Fibroblast of lung (primary cell): ENCODE data around the gene TMEM205. TPM values are rescaled to one million over a fixed set of nuclear protein-coding genes. Genes with fewer than 3 reads are reported as not detected.
"Not testable (repeated sequence)": the region's sequence is repeated elsewhere in the genome, so short reads cannot be mapped to it uniquely, and the experiment has no call there.

Source experiments
- DNase-seq, 2 donors: peaks; one replicate each; pipeline versions ENCODE4 v3.0.0 to v3.0.0-alpha.2; 2010; ENCODE audit warnings: low read depth in 2 of 2
- H2AFZ ChIP-seq: 2 replicates; pipeline ENCODE4 v1.5.1; 2012; ENCODE audit warnings: low read length, control low read depth, inconsistent platforms
- H3K27ac ChIP-seq: 2 replicates; pipeline ENCODE4 v1.5.1; 2011; ENCODE audit warnings: low read length, control low read depth; ENCODE audit not compliant: insufficient read depth
- H3K27me3 ChIP-seq: 2 replicates; pipeline ENCODE4 v1.5.1; 2011; ENCODE audit warnings: mild to moderate bottlenecking, low read length; ENCODE audit not compliant: control insufficient read depth, insufficient read depth
- H3K36me3 ChIP-seq: 2 replicates; pipeline ENCODE4 v1.5.1; 2011; ENCODE audit warnings: low read length; ENCODE audit not compliant: control insufficient read depth, insufficient read depth
- H3K4me1 ChIP-seq: 2 replicates; pipeline ENCODE4 v1.5.1; 2011; ENCODE audit warnings: low read length; ENCODE audit not compliant: control insufficient read depth, insufficient read depth; ENCODE audit errors: extremely low read depth
- H3K4me2 ChIP-seq: 2 replicates; pipeline ENCODE4 v1.5.1; 2011; ENCODE audit warnings: low read length, control low read depth; ENCODE audit not compliant: insufficient read depth; ENCODE audit errors: extremely low read depth
- H3K4me3 ChIP-seq, 4 experiments: fragments of 200-600 bp in 1 of 4; sonication (generic) in 1 of 4; replicated peaks in 1 of 4; 2 replicates each; pipeline ENCODE4 v1.5.1; 2011 to 2016; ENCODE audit warnings: low read length in 4 of 4, low read depth in 3 of 4, mild to moderate bottlenecking in 3 of 4, control low read depth in 2 of 4, inconsistent platforms in 1 of 4, mixed read lengths in 1 of 4; ENCODE audit not compliant: insufficient read depth in 1 of 4; ENCODE audit errors: control extremely low read depth in 1 of 4
- H3K79me2 ChIP-seq: 2 replicates; pipeline ENCODE4 v1.5.1; 2012; ENCODE audit warnings: mild to moderate bottlenecking, low read length, inconsistent platforms; ENCODE audit not compliant: control insufficient read depth, insufficient read depth
- H3K9ac ChIP-seq: 2 replicates; pipeline ENCODE4 v1.5.1; 2011; ENCODE audit warnings: mild to moderate bottlenecking, low read length, control low read depth; ENCODE audit not compliant: insufficient read depth
- H3K9me3 ChIP-seq: 2 replicates; pipeline ENCODE4 v1.5.1; 2012; ENCODE audit warnings: low read depth, low read length; ENCODE audit not compliant: control insufficient read depth, insufficient read depth
- H4K20me1 ChIP-seq: 2 replicates; pipeline ENCODE4 v1.5.1; 2011; ENCODE audit warnings: low read length; ENCODE audit not compliant: control insufficient read depth, insufficient read depth; ENCODE audit errors: extremely low read depth
- CTCF ChIP-seq, 2 donors: IDR thresholded peaks in 1 of 2; conservative IDR thresholded peaks in 1 of 2; 1 replicate in 1 of 2; 2 replicates in 1 of 2; pipeline ENCODE4 v1.5.1; 2011 to 2012; ENCODE audit warnings: low read length in 2 of 2, control low read depth in 1 of 2, inconsistent platforms in 1 of 2, low read depth in 1 of 2, mild to moderate bottlenecking in 1 of 2
- EZH2 ChIP-seq: IDR thresholded peaks from 2 replicates; pipeline ENCODE4 v1.5.1; 2012; ENCODE audit warnings: low read length, control low read depth, mild to moderate bottlenecking; ENCODE audit errors: missing control alignments
- polyA plus RNA-seq, 2 donors: library from polyadenylated mRNA; depleted of rRNA in 1 of 2; stranded (reverse) in 1 of 2; unstranded in 1 of 2; fragments of >200 nt; gene quantifications; 2 replicates each; pipeline ENCODE4 v1.2.1, GENCODE V29; 2011 to 2012; ENCODE audit warnings: missing spikeins in 1 of 2
- total RNA-seq: library from RNA; depleted of rRNA; stranded (reverse); fragments of >200 nt; gene quantifications from 2 replicates; pipeline ENCODE4 v1.2.1, GENCODE V29; 2014

The TMEM205 gene
- total and polyA plus RNA-seq, 2 donors (not counting 1 experiment from before 2014, with no cell fraction given) = 54.7 to 68.4 TPM

DNA sequence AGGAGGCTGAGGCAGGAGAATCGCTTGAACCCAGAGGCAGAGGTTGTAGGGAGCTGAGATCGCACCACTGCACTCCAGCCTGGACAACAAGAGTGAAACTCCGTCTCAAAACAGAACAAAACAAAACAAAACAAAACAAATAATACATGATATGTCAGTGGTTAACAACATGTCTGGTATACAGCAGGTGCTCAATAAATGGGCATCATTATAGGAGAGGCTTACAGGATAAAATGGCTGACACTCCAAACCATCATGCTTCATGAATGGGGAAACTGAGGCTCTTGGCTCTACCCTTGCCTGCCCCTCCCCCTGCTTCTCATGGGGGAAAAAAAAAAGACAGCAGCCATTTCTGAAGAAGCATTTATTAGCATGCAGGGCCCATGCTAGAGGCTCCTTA, 3.6 kb downstream of the TMEM205 start:
- H3K79me2 ChIP-seq = no peaks in the 10 kb centered on the region
- no peaks in the 10 kb centered on the region for H4K20me1 ChIP-seq

GRCh38 chr19:11340099-11340467, 6.0 kb downstream of the TMEM205 start:
- H4K20me1 ChIP-seq, DNase-seq, H3K79me2 ChIP-seq, H3K27ac ChIP-seq, H3K27me3 ChIP-seq, H3K36me3 ChIP-seq, H3K9me3 ChIP-seq, H3K9ac ChIP-seq: not testable (repeated sequence)
- Histone ChIP-seq H3K4me1 (peaks cover 11% of the 10 kb centered on the region), H3K4me2 (peak overlapping the region; percentile 86), H2AFZ (peak overlapping the region; percentile 84), H3K4me3 (peak overlapping the region in 2 of 4 experiments; percentile 36 to 68)

More for the DNA sequence above, 3.6 kb downstream of the TMEM205 start:
- Histone ChIP-seq H3K36me3 (peaks cover 3% of the 10 kb centered on the region), H3K4me1 (peaks cover 14% of the 10 kb centered on the region), H3K27ac (no peak overlapping the region), H3K27me3 (no peaks in the 10 kb centered on the region), H3K9ac (no peak overlapping the region), H3K4me3 (no peak overlapping the region), H2AFZ (no peak overlapping the region), H3K4me2 (no peak overlapping the region), H3K9me3 (no peaks in the 10 kb centered on the region)
- DNase-seq = no peak
- no peak for TF ChIP-seq CTCF (conservative IDR thresholded peaks at IDR 0.05 in 1 of 2, IDR thresholded peaks at IDR 0.05 in 1 of 2; ENCODE audit: low read depth in 1 of 2, low read length in 2 of 2)
- TF ChIP-seq EZH2 = no peak

GRCh38 chr19:11339254-11340098, 6.6 kb downstream of the TMEM205 start, which contains the start of gene RAB3D:
Gene RAB3D (minus strand): TSS chr19:11339657. CDS start chr19:11337399, 2,258 bp downstream.
- Histone ChIP-seq H2AFZ (peak within 1 kb of the TSS; percentile 84), H4K20me1 (no peaks in the 10 kb centered on the region), H3K9ac (peak within 1 kb of the TSS; percentile 36), H3K36me3 (peaks cover 5% of the 10 kb centered on the region), H3K79me2 (no peaks in the 10 kb centered on the region), H3K4me3 (peak within 1 kb of the TSS; percentile 48 to 68 (median 56)), H3K4me1 (peaks cover 9% of the 10 kb centered on the region), H3K27me3 (no peaks in the 10 kb centered on the region), H3K9me3 (no peaks in the 10 kb centered on the region), H3K4me2 (peak within 1 kb of the TSS; percentile 86), H3K27ac (no peak within 1 kb of the TSS)
- DNase-seq = peak; percentile 73 to 90
- TF ChIP-seq CTCF (conservative IDR thresholded peaks at IDR 0.05 in 1 of 2, IDR thresholded peaks at IDR 0.05 in 1 of 2; ENCODE audit: low read depth in 1 of 2, low read length in 2 of 2) = no peak
- no peak for TF ChIP-seq EZH2
